GM12864 (cell line): ENCODE data around the gene SPRTN.

Experiments used
- DNase-seq: peaks from one replicate; pipeline ENCODE4 v3.0.0-alpha.2; 2011; ENCODE audit warnings: low read depth
- H3K4me3 ChIP-seq: 2 replicates; pipeline ENCODE4 v1.5.1; 2011; ENCODE audit warnings: mild to moderate bottlenecking, low read depth, low read length, control low read depth
- TF ChIP-seq, protein P1 (sequence below): IDR thresholded peaks from 2 replicates; pipeline ENCODE4 v1.5.1; 2011; ENCODE audit warnings: low read depth, mild to moderate bottlenecking, moderate library complexity, low read length, control low read depth, inconsistent platforms; ENCODE audit errors: missing control alignments

SPRTN gene

DNA sequence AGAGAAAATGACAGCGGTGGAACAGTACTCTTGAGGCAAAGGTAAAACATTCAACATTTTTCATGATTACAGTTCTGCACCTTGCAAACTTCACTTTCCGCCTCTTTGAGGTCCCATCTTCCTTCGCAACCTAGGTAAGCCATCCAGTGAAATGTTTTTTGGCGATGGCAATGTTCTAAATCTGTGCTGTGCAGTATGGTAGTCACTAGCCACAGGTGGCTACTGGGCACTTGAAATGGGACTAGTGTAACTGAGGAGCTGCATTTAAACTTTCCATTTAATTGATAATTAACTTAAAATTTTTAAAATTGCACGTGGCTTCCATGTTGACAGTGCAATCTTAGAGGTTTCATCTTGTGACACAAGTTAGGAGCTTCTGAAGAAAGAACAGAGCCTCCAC, 13.4 kb upstream of the SPRTN start:
- DNase-seq, result no peak
- H3K4me3 ChIP-seq, result no peak overlapping the region
- TF ChIP-seq, protein P1, sequence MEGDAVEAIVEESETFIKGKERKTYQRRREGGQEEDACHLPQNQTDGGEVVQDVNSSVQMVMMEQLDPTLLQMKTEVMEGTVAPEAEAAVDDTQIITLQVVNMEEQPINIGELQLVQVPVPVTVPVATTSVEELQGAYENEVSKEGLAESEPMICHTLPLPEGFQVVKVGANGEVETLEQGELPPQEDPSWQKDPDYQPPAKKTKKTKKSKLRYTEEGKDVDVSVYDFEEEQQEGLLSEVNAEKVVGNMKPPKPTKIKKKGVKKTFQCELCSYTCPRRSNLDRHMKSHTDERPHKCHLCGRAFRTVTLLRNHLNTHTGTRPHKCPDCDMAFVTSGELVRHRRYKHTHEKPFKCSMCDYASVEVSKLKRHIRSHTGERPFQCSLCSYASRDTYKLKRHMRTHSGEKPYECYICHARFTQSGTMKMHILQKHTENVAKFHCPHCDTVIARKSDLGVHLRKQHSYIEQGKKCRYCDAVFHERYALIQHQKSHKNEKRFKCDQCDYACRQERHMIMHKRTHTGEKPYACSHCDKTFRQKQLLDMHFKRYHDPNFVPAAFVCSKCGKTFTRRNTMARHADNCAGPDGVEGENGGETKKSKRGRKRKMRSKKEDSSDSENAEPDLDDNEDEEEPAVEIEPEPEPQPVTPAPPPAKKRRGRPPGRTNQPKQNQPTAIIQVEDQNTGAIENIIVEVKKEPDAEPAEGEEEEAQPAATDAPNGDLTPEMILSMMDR, result no peak

DNA sequence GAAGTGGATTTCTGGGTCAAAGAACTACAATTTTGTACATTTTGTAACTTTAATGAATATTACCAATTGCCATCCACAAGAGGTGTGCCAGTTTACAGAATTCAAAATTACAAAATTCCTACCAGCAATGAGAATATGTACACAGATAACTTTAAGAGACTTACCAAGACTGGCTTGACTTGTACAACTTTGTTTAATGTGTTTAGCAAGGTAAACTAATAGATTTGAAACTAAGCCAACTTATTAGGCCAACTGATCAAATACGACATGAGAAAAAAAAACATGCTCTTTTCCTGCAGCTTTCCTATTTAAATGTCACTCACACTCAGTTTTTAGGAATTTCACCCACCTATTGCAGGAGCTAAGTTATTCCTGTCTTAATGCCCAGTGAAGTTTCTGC, 11.8 kb upstream of the SPRTN start:
- TF ChIP-seq, protein P1, result no peak
- no peak for DNase-seq
- no peak overlapping the region for H3K4me3 ChIP-seq

DNA sequence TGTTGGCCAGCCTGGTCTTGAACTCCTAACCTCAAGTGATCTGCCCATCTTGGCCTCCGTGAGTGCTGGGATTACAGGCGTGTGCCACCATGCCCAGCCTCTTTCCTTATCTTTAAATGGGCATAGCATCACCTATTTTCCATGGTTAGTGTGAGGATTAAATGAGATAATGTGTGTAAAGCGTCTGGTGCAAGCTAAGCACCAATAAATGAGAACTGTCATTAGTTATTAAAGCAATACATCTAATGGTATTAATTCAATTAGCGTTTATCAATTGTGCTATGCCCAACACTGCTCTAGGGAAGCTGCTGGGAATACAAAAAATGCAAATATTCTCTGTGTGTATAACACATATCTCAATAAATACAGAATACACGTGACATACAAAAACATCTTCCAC, 10.5 kb upstream of the SPRTN start:
- no peak for DNase-seq
- TF ChIP-seq, protein P1, result no peak
- H3K4me3 ChIP-seq, result no peak overlapping the region

DNA sequence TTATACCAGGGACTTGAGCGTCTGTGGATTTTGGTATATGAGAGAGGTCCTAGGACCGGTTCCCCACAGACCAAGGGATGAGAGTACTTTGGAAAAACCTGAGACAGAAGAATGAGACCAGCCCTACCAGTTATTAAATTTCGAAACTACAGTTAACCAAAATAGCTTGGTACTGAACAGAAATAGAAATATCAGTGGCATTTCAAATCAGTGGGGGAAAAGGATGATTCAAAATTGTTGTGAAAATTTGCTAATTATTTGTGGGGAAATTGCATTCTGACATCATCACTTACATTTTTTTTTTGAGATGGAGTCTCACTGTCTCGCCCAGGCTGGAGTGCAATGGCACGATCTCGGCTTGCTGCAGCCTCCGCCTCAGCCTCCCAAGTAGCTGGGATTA, 8.6 kb upstream of the SPRTN start:
- TF ChIP-seq, protein P1, result no peak
- no peak for DNase-seq
- H3K4me3 ChIP-seq, result no peak overlapping the region

DNA sequence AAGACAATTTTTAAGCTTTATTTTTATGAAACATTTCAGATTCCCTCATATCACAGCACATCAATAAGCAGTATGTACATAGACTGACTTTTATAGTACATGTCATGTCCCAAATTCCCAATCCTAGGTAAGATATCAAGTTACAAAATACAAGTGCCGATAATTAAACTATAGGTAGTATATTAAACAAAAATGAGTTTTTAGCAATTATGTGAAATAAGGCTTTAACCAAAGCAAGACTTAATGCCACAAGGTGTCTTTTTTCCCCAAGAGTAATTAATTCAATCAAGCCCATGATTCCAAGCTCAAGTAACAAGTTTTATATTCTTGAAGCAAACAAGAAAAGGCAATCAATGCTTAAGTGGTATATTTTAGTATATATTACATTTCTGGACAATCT, 5.3 kb upstream of the SPRTN start:
- no peak for DNase-seq
- no peak overlapping the region for H3K4me3 ChIP-seq
- TF ChIP-seq, protein P1, result no peak

DNA sequence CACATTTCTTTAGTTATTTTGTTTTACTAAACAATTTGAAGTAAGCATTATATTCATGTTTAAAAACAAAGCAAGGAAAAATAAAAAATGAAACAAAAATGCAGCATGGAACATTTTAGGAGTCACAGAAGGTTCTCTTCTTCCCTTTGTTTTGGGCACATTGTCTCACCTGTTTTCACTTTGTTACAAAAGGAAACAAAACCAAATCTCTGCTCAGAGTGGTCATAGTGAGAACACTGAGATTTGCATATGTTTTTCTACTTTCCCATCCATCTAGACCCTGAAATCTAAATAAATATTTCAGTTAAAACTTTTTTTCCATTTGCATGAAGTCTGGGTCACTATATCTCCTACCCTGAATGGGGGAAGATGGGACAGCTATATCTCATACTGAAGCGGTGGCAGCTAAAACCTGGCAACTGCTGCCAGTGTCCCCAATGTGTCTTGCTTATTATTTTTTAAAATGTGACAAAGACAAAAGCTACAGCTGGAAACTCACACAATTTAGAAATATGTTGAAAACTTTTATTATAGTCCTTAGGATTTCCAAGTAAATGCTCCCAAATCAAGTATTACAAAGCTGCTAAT, 3.9 kb upstream of the SPRTN start:
- TF ChIP-seq, protein P1, result no peak
- DNase-seq, result no peak
- peak overlapping the region; percentile 26; the same call in 1 of the 2 replicates for H3K4me3 ChIP-seq

DNA sequence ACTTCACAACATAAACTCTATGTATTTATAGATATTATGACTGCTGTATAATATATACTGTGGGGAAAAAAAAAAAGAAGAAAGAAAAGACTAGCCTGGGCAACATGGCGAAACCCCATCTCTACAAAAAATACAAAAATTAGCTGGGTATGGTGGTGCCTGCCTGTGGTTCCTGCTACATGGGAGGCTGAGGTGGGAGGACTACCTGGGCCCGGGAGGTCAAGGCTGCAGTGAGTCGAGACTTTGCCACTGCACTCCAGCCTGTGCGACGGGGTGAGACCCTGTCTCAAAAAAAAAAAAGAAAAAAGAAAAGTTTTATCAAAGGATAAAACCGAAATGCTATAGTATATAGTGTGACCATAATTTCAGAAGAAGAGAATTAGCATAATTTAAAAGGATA, 3.1 kb upstream of the SPRTN start:
- H3K4me3 ChIP-seq, result peak overlapping the region; percentile 21; the same call in 1 of the 2 replicates
- no peak for DNase-seq
- TF ChIP-seq, protein P1, result no peak
